Endodermal cell (in vitro differentiated cells): ENCODE data around the gene PDE4D. TPM values are rescaled to one million over a fixed set of nuclear protein-coding genes. Genes with fewer than 3 reads are reported as not detected.

ENCODE experiments used
- DNase-seq: peaks from one replicate; pipeline ENCODE4 v3.0.0-alpha.2; 2017
- H3K27ac ChIP-seq: 2 replicates; pipeline ENCODE4 v1.5.1; 2013; ENCODE audit warnings: mild to moderate bottlenecking, low read depth, low read length, moderate library complexity
- H3K27me3 ChIP-seq: 2 replicates; pipeline ENCODE4 v1.6.1; 2013; ENCODE audit warnings: mild to moderate bottlenecking, low read length, moderate library complexity; ENCODE audit not compliant: insufficient read depth, control insufficient read depth, poor library complexity, severe bottlenecking
- H3K36me3 ChIP-seq: 2 replicates; pipeline ENCODE4 v1.7.0; 2013; ENCODE audit warnings: mild to moderate bottlenecking, low read length, moderate library complexity; ENCODE audit not compliant: control insufficient read depth, insufficient read depth
- H3K4me1 ChIP-seq: one replicate; pipeline ENCODE4 v1.7.0; 2013; ENCODE audit warnings: low read length; ENCODE audit not compliant: control insufficient read depth, insufficient read depth
- H3K4me3 ChIP-seq: 2 replicates; pipeline ENCODE4 v1.5.1; 2013; ENCODE audit warnings: mild to moderate bottlenecking, low read length, moderate library complexity
- H3K9ac ChIP-seq: 2 replicates; pipeline ENCODE4 v1.6.1; 2013; ENCODE audit warnings: mild to moderate bottlenecking, low read length, moderate library complexity; ENCODE audit not compliant: poor library complexity, severe bottlenecking; ENCODE audit errors: extremely low read depth
- H3K9me3 ChIP-seq: 2 replicates; pipeline ENCODE4 v1.6.1; 2013; ENCODE audit warnings: mild to moderate bottlenecking, low read length, moderate library complexity; ENCODE audit not compliant: control insufficient read depth
- H3K27ac Mint-ChIP-seq: 2 replicates; pipeline ENCODE4 v1.8.0; 2020; ENCODE audit warnings: mixed read lengths
- H3K27me3 Mint-ChIP-seq: 2 replicates; pipeline ENCODE4 v1.8.0; 2021; ENCODE audit warnings: mild to moderate bottlenecking, mixed read lengths; ENCODE audit not compliant: insufficient read depth
- H3K36me3 Mint-ChIP-seq: 2 replicates; pipeline ENCODE4 v1.8.0; 2020; ENCODE audit warnings: low read depth, mixed read lengths
- H3K4me1 Mint-ChIP-seq: 2 replicates; pipeline ENCODE4 v1.8.0; 2020; ENCODE audit warnings: mixed read lengths
- H3K4me3 Mint-ChIP-seq: 2 replicates; pipeline ENCODE4 v1.8.0; 2020; ENCODE audit warnings: mild to moderate bottlenecking, moderate library complexity, mixed read lengths
- H3K9me3 Mint-ChIP-seq: 2 replicates; pipeline ENCODE4 v1.8.0; 2020; ENCODE audit warnings: mild to moderate bottlenecking, mixed read lengths
- WGBS, 2 experiments: methylation state at CpG; one replicate each; pipeline versions ENCODE4 v1.1.5 to v1.1.7; 2013; ENCODE audit warnings: missing lambda C conversion rate in 2 of 2, mixed read lengths in 1 of 2; ENCODE audit not compliant: insufficient coverage in 1 of 2, insufficient read length in 1 of 2; 5-methylcytosine and 5-hydroxymethylcytosine counted together
- total RNA-seq, 2 donors: library from RNA; stranded (reverse); fragmentation: NEBNext Ultra II Directional in 1 of 2; extraction: Animal tissue kit (Norgen Biotek cat#: 25700) in 1 of 2; gene quantifications; 2 replicates in 1 of 2; 3 replicates in 1 of 2; pipeline ENCODE4 v1.2.1, GENCODE V29; 2021
- TF ChIP-seq, protein P1 (sequence below): fragments of 200-600 bp; sonication (generic); conservative IDR thresholded peaks from 2 replicates; pipeline ENCODE4 v1.5.0; 2021; ENCODE audit warnings: antibody characterized with exemption, mild to moderate bottlenecking

Gene PDE4D
- total RNA-seq, 2 donors from 2014 or later = 9.2 to 11.4 TPM

DNA sequence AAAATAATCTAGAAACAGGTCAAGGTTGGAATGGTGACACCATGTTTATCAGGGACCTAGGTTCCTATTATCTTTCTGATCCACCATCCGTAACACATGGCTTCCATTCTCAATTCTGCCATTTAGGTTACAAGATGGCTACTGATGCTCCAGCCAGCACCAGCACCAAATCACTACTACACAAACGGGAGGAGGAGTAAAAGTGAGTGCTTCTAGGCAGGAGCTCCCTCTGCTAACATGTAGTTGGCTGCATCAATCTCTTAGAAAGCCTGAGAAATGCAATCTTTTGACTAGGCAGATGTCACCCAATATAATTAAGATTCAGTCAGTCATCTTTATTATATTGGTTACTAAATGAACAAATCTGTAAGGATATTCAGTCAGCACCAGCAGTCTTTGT lies 794.8 kb downstream of the PDE4D start:
- Histone ChIP-seq H3K27me3 (no peaks in the 10 kb centered on the region), H3K9me3 (no peaks in the 10 kb centered on the region), H3K4me3 (no peak overlapping the region), H3K27ac (no peak overlapping the region), H3K9ac (no peak overlapping the region), H3K36me3 (no peaks in the 10 kb centered on the region), H3K4me1 (no peaks in the 10 kb centered on the region)
- H3K4me1 Mint-ChIP-seq = peaks cover 1% of the 10 kb centered on the region
- H3K9me3 Mint-ChIP-seq = no peaks in the 10 kb centered on the region
- DNase-seq = no peak
- TF ChIP-seq, protein P1, sequence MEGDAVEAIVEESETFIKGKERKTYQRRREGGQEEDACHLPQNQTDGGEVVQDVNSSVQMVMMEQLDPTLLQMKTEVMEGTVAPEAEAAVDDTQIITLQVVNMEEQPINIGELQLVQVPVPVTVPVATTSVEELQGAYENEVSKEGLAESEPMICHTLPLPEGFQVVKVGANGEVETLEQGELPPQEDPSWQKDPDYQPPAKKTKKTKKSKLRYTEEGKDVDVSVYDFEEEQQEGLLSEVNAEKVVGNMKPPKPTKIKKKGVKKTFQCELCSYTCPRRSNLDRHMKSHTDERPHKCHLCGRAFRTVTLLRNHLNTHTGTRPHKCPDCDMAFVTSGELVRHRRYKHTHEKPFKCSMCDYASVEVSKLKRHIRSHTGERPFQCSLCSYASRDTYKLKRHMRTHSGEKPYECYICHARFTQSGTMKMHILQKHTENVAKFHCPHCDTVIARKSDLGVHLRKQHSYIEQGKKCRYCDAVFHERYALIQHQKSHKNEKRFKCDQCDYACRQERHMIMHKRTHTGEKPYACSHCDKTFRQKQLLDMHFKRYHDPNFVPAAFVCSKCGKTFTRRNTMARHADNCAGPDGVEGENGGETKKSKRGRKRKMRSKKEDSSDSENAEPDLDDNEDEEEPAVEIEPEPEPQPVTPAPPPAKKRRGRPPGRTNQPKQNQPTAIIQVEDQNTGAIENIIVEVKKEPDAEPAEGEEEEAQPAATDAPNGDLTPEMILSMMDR = no peak
- no peak overlapping the region for H3K27ac Mint-ChIP-seq
- WGBS, 2 experiments = 94 to 100% methylated on average over 1 to 2 of the region's 2 CpGs
- no peaks in the 10 kb centered on the region for H3K27me3 Mint-ChIP-seq
- H3K4me3 Mint-ChIP-seq = no peak overlapping the region
- no peaks in the 10 kb centered on the region for H3K36me3 Mint-ChIP-seq

DNA sequence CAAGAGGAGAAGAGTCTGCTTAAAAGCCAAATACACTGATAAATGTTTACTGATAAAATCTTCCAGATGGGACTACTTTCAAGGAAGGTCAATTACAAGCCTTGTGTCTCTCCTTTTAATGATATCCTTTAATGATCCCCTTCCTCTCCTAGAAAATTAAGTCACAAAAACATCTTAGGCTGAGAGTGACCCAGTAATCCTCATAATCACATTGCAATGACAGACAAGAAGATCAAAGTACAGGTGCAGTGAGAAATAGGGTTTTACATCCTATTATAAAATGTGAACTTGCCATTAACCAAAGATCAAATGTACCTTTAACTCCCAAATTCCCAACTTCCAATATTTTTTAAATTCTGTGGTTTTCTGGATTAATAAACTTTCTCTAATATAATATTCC lies 795.8 kb downstream of the PDE4D start:
- no peak overlapping the region for H3K4me3 ChIP-seq
- Mint-ChIP-seq H3K36me3 (no peaks in the 10 kb centered on the region), H3K27ac (no peak overlapping the region), H3K27me3 (no peaks in the 10 kb centered on the region), H3K4me1 (peaks cover 1% of the 10 kb centered on the region), H3K4me3 (no peak overlapping the region), H3K9me3 (no peaks in the 10 kb centered on the region)
- no peaks in the 10 kb centered on the region for H3K4me1 ChIP-seq
- H3K9ac ChIP-seq = no peak overlapping the region
- no peaks in the 10 kb centered on the region for H3K9me3 ChIP-seq
- no peak overlapping the region for H3K27ac ChIP-seq
- no peaks in the 10 kb centered on the region for H3K36me3 ChIP-seq
- H3K27me3 ChIP-seq = no peaks in the 10 kb centered on the region
- DNase-seq = no peak
- TF ChIP-seq, protein P1 = no peak

DNA sequence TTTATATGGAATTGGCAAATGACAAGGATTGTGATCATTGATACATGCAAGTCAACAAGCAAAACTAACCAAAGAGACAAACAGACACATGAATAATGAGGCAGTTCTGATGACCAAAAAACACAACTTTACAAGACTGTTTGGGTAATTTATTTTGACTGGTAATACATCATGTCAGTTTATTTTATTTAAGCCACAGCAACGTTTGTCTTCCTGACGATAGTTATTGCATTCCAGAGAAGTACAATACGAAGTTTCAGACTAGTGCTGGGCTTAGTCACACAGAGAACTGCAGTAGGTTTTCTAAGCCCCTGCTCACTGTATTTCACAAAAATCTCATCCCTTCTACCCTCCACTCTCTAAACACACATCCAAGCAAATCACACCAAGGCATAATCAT lies 796.4 kb downstream of the PDE4D start:
- H3K27me3 ChIP-seq = no peaks in the 10 kb centered on the region
- Mint-ChIP-seq H3K36me3 (no peaks in the 10 kb centered on the region), H3K4me1 (peaks cover 1% of the 10 kb centered on the region), H3K27me3 (no peaks in the 10 kb centered on the region), H3K4me3 (no peak overlapping the region), H3K27ac (no peak overlapping the region), H3K9me3 (no peaks in the 10 kb centered on the region)
- no peaks in the 10 kb centered on the region for H3K36me3 ChIP-seq
- H3K4me3 ChIP-seq = no peak overlapping the region
- H3K9me3 ChIP-seq = no peaks in the 10 kb centered on the region
- H3K9ac ChIP-seq = no peak overlapping the region
- WGBS, 2 experiments = 87 to 92% methylated on average over 3 of the region's 3 CpGs
- no peak for DNase-seq
- no peak overlapping the region for H3K27ac ChIP-seq
- TF ChIP-seq, protein P1 = no peak
- H3K4me1 ChIP-seq = no peaks in the 10 kb centered on the region
